Femur (tissue), 1 donor: ENCODE measurements around the gene BTRC.

Experiments used
- DNase-seq: peaks from one replicate; pipeline ENCODE4 v3.0.0-alpha.2; 2017

BTRC gene

DNA sequence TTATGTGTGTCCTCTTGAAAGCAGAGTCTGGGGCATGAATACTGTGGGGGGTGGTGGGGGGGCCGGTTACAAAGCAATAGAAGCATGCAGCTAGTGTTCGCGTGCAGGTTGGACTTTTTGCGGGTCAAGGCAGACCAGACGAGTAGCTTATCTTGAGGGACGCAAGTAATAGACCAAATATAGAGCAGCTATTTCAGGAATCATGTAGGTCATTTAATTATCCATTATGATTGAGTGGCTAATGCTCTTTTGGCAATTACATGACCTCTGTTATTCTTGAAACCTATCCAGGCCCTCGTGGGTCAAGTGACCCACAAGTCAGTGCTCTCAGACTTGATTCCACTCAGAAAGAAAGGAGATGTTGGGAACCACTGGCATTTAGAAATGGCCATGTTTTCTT is 93.0 kb downstream of the BTRC start:
- DNase-seq: no peak

DNA sequence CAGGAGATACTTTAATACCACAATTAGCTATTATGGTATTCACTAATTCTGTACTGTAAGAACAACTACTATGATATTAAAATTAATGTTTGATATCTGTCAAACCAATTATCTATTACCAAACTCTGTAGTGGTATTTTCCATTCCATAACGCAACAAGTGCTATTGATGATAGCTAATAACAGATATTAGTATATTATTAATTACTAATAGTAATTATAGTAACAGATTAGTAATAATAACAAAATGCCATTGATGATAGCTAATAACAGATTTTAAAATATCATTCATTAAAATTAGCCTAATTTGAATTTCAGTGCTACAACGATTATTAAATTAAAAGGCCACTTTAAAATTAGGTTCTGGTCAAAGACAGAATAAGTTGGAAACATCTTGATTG is 93.5 kb downstream of the BTRC start:
- DNase-seq: no peak

DNA sequence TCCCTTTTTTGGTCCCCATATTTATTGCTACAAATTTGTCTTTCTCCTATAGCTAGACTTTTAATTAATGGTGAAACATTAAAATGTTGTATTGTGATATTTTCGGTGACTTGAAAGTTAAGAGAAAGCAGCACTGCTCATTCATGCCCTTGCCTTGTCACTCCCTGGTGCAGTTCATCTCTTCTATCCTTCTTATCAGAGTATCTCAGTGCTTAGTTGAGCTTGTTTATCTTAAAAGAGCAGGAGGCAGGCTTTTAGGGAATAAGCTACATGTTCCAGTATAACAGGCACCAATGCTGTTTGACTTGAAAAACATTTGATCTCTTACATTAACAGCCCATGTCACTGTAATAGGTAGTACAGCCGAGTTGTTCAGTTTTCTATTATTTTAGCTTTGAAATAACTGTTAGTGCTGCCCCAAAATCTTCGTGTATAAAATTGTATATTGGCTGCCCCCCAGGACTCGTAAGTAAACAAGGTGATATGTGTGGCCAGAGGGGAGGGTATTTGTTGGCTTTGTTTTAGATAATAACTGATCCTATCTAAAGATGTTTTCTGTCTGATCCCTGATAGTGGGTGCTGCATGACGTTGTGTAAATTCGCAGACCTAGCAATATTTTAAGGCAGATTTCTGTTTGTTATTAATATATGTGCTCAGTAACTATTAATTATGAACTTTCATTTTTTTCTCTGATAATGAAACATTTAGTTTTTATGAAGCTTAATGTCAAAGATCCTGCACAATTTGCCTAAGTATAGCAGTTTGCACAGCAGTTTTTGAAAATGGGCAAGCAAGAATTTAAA is 96.5 kb downstream of the BTRC start:
- no peak for DNase-seq

DNA sequence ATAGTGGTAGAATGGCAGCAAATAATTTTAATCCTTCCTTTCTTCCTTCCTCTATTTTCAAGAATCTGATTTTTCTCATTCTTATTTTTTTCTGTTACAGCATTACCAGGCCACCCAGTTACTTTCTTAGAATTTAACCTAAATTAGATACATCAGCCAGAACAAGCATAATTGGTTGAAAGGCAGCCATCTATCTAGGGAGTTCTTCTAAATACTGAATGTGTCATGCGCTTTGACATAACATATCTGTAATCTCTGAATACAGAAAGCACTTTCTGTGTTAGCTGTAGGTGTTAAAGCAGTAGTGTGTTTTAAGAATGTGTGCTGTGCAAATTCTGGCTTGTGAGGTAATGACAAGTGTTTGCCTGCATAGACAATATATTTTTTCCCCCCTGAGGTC is 97.3 kb downstream of the BTRC start:
- no peak for DNase-seq

DNA sequence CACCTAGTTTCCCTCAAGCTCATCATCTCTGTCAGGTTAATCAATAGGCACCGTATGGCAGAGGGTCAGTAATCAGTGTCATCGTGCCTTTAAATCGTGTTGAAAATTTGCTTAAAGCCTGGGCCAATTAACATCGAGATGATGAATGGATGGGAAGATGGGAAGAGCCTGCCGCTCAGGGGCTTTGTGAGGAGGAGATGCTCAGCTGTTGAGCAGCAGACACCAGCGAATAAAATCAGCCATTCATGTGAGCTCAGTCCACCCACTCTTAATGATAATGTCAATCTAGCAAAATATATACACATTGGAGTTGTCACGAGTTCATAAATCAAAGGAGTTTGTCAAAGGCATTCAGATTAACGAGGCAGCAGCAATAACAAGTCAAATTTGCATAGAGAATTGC is 97.7 kb downstream of the BTRC start:
- no peak for DNase-seq

DNA sequence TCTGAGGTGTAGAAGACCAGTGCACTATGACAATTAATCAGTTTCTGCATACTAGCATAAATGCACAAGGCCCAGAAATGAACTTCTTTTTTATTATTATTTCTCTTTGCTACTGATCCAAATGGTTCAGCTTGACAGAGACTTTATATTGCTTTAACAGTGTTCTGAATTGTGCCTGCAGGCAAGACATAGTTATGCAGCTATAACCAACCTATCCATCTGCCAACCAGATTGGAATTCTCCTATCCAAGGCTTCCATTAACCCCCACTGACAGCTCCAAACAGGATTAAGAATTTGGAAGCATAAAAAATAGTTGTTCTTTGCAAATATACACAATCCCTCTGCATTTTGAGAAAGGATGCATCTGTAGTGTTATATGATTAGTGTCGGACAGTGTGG is 98.2 kb downstream of the BTRC start:
- no peak for DNase-seq

DNA sequence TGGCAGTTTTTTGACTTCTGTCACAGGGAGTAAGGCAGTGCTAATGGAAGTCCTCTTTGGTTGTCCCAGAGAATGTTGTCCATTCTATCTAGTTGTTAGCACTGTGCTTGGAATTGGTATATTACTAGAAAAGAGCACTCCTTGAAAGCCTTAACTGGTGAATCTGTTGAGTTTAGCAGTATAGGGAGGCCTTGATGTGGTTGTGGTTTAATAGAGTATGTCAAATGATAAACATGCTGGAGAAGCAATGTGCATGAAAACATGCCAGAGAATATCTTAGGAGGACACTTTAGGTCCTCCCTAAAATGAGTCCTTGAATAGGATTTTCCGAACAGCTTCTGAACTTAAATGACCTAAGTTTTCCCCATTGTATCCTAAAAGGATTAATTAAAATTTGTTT is 98.6 kb downstream of the BTRC start:
- no peak for DNase-seq

DNA sequence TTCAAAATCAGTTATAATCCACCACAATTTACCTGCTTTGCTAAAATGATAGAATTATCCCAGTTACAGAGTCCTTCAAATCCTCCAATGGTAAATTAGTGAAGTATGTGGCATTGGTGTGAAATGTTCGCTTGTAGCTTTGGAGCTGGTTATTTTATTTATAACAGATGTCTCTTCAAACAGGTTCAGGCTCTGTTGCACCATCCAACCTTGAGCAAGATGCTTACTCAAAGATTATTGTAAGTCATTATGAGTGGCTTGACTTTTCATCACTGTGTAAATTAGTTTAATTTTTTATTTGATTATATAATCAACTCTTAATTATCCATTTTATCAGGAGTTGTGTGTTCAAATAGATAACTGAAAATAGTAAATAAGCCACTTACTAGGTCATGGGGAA is 99.4 kb downstream of the BTRC start:
- no peak for DNase-seq

DNA sequence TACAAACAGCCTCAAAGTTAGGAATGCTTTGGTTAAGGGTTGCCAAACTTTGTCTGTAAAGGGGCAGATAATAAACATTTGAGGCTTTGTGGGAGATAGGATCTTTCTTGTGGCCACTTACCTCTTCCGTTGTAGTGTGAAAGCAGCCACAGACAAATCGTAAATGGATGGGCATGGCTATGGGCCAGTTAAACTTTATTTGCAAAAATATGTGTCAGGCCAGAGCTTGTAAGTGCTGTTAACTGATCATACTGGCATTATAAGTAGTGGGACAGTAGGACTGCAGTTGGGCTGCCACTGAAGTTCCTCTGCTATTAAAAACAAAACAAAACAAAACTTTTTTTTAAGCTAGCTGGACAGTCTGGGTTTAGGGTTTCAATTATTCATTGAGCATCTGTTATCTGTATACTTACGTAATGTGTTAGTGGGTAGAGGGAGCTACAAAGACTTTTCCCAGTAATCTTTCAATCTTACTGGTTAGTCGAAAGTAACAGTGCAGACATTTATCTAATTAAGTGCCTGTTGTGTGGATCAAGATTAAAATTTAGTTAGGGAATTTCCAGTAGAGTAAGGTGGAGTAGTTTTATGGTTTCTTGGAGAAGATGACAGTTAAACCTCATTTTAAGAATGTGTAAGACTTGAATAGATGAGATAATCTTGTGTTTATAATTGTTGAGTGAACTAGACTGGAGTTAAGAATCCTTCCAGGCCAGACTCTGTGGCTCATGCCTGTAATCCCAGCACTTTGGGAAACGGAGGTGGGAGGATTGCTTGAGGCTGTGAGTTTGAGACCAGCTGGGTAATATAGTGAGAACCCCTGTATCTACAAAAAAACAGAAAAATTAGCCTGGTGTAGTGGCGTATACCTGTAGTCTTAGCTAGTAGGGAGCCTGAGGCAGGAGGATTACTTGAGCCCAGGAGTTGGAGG is 100.1 kb downstream of the BTRC start:
- no peak for DNase-seq

DNA sequence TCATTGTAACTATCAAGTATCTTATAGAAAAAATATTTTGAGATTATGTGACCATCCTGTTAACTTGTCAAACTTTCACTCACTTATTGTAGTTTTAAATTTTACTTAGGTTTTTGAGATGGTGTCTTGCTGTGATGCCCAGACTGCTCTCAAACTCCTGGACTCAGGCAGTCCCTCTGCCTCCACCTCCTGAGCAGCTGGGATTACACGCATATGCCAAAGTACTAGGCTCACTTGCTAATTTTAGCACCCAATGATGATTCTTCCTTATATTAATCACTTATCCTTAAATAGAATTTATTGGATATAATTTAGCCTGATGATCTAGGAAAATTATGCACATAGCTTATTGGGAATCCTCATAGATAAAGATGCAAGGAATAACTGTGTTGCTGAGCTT is 104.9 kb downstream of the BTRC start:
- DNase-seq: no peak

DNA sequence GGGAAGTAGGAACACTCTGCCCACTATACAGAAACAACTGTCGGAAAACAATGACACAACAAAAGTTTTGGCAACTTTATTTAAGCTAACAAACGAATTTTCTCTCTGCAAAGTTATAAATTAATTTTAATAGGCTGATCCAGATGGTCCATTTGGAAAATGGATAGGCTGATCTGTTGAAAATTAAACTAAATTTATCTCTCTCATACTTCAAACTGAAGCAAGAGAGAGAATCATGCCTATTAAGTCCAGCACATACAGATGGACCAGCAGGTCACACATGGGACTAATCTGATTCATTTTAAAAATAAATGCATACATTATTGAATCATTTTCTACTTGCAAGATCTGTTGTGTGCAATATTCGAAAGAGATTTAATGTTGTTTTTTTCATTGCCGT is 110.1 kb downstream of the BTRC start:
- no peak for DNase-seq

DNA sequence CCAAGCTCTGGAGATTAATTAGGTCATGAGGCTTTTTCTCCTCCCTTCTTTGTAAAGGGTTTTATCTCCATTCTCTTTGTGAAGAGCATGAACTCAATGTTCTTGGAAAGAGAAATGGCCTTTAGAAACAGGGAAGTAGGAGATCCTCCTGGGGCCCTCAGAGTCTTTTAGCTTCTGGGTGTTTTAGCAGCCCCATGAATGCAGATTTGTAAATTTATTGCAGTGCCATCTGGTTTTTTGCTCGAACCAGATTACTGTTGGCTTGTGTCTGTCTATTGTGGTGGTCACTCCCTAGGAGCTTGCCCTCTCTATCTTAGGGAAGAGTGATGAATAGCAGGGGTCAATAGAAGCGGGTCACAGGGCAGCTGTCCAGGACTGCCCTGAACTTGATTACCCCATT is 110.6 kb downstream of the BTRC start:
- DNase-seq: no peak

DNA sequence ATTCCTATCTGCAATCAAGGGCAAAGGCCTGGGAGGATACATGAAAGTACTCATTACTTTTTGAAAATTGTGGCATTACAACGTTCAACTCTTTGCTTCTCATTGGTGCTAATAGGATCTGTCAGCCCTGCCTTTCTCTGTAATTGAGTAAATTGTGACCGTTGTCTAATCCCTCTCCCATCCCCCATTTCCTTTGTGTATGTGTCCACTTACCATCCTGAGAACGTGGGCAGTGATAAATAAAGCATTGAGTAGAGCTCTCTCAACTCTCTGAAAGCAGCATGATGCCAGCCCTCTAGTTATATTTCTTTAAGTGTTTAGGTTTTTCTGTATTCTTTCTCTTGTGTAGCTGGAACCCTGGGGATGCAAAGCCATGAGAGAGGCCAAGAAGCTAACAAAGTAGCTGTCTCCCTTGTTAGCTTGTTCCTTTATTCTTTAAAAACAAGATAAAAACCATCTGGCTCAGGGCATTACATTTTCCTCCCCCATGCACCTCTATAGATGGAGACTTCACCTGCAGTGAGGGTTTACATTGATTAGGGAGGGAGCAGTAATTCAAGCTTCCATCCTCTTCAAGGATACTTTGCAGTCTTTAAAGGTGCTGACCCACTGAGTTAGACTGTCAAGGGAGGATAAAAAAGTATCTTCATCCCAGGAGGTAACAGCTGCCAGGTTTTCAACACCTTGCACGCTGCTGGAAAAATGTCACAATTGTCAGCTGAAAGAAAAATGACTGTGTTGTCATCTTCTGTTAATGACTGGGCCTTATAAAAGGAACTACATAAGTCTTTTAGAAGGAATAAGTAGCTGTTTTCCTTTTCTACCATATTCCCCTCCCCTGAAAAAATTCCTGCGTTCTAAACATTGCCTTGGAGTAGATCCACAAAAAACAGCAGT is 112.3 kb downstream of the BTRC start:
- no peak for DNase-seq

DNA sequence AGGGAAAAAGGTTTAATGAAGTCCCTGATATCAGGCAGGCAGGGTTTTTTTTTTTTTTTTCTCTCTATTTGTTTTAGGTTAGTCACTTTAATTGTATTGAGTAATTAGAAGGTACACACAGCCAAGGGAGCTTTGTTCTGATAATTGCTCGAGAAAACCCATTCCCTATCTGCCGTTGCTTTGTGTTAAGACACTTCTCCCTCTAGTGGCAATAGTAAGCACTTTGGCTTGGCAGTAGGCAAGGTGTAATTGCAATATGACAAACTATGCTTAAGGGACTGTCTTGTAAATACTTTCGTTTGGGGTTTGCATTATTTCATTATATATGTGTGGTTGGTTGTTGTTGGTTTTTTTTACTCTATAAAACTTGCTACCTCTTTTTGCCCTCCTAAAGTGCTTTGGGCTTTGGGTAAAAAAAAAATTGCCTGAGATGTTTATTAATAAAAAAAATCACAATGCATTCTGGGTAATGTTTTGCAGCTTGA is 113.4 kb downstream of the BTRC start:
- DNase-seq: no peak

DNA sequence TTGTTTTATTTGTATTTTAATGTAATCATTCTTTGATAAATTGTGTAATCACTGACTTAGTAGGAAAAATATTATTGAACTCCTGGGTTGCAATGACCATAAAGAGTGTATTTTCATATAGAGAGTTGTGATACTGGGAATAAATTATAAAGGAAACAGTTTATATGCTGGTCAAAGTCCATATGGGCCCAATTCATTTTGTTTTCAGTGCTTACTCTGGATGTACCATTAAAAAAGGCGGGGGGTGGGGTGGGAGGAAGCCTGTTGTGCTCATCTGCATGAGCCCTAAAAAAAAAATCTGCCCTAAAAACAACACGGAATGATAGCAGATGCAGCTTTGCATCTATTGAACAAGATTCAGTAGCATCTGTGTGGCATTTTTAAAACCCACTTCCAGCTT is 114.2 kb downstream of the BTRC start:
- no peak for DNase-seq

DNA sequence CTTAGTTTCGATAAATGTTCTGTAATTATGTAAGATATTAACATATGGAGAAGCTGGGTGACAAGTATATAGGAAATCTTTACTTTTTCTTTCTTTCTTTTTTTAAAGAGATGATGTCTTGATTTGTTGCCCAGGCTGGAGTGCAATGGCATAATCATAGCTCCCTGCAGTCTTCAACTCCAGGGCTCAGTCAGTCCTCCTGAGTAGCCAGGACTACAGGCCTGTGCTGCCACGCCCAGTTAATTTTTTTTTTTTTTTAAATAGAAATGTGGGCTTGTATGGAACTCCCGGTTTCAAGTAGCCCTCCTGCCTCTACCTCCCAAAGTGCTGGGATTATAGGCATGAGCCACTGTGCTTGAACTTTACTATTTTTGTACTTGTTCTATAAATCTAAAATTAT is 122.4 kb downstream of the BTRC start:
- DNase-seq: no peak

DNA sequence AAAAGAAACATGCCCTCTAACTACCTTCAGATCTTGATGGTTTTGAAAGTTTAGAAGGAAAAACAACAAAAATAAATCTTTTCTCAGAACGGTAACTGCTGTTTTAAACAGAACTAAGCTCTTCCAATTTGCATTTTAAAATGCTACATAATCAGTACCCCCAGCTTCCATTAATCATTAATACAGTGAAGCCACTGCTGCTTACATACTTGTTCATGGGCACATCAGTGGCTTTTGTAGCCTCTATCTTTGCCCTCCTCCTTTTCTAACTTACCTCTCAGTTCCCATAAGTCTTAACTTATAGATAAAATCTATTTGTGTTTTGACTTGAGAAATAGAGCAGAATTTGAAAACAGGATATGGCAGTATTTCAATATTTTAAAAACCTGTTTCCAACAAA is 125.0 kb downstream of the BTRC start:
- DNase-seq: no peak

DNA sequence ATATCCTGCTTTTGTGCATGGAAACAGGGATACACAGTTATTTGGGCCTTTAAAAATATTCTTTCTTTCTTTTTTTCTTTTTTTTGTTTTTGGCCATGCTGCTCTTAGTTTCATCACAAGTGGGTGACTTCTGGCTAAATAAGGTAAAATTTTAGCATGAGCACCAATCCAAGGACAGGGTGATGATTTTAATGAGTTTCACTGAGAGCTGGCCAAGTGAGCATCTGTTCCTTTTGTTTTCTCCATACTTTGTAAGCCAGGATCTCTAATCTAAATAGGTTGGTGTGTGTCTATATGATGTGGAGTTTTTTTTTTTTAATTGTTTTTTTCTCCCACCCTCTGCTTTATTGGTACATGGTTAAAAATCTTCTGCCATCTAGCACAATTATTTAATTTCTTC is 127.3 kb downstream of the BTRC start:
- no peak for DNase-seq

DNA sequence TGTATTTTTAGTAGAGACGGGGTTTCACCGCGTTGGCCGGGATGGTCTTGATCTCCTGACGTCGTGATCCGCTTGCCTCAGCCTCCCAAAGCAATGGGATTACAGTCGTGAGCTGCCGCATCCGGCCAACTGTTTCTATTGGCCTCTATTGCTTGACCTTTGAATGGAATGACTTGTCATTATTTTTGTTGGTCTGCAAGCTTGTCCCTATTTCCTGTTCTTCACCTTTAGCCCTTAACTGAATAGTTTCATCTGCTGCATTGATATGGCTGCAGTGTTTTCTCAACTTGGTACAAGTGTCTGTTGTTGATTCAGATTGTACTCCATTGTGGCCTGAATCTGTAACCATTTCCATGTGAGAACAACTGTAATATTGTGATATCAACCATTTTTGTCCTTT is 128.6 kb downstream of the BTRC start:
- DNase-seq: no peak

DNA sequence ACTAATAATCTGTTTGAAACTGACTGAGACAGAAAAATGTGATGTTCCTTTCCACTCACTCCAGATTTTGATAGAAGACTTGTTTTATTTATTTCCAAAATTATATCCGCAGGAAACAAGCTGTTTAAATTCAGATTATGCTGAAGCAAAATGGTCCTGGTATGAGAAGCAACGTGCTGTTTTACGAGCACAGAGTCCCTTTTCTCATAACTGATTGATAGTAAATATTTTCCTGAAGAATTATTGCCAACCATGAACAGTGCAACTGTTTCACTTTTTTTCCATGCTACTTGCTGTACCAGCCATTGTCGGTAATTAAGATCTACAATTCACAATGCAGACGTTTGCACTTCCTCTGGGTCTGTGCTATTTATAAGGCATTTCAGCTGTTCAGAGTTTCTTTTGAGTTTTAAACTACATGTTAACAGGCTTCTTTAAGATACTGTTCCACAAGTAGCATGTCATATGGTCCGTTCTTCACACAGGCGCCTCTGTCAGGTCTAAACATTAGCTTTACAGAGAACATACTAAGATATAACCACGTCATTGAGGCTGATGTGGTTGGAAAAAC is 130.3 kb downstream of the BTRC start:
- DNase-seq: no peak

DNA sequence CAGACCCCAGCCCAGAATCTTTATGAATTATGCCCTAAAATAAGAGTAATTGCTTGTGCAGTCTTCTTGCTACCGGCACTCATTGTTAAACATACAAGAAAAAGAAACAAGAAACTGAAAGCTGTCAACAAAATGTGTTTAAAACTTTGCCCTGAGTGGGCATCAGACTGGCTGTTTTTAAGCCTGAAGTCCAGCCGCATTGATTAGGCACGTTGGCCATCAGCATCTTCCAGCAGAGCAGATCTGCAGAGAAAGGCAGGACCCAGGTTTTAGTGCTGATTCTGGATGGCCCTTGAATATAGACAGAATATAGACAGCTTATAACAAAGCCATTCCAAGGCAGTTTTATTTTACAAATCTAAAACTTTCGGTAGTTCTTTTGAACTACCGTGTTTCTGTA is 131.2 kb downstream of the BTRC start:
- DNase-seq: no peak

DNA sequence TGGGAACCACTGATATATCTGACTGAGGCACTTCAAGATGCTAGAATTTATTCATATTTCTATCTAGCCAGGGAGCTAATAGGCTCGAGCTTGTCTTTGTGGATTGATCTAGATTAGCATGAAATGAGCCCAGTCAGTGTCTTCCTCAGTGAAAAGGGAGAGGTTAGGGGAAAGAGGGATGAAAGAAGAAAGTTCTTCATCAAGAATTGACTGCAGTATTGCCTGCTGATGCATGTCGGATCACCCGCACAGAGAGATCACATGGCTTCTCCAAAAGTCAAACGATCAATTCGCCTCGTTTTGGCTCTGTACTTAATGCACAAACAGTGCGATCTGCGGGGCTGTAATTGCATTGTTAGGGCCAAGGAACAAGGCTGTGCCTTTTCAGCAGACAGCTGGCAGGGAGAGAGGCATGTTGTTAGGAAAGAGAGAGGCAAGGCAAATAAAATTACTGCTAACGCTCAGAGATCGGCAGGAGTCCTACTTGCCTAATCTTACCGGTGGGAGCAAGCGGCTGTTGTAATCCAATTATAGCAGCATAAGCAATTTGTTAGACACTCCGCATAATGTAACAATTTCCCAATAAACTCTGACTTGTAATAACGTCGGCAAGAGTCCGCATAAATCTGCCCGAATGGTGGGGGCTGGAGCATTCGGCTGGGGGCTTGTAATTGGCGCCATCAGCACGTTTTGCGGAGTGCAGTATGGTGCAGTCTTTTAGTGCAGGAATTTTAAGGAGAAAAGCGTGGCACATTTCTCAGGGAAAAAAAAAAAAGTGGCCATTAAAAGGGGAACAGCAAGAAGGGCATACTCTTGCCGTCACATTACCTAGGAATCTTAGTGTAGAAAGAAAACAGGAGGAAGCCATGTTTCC is 132.0 kb downstream of the BTRC start:
- DNase-seq: peak; percentile 18
